HepG2 (cell line): Measurements from ENCODE around the gene DDX53.

ENCODE experiments used
- SETDB1 ChIP-seq: sonication (generic); formaldehyde crosslinking; IDR thresholded peaks from 2 replicates; pipeline ENCODE4 v1.5.1; 2020; ENCODE audit warnings: missing genetic modification reagents, mild to moderate bottlenecking, borderline replicate concordance
- SP4 ChIP-seq: sonication (generic); formaldehyde crosslinking; IDR thresholded peaks from 2 replicates; pipeline ENCODE4 v1.8.1; 2023; ENCODE audit warnings: mild to moderate bottlenecking, missing genetic modification reagents
- TF ChIP-seq, protein P1 (sequence below): IDR thresholded peaks from 2 replicates; pipeline ENCODE4 v1.6.1; 2016; ENCODE audit warnings: low read depth, missing genetic modification reagents, missing compliant biosample characterization

DNA sequence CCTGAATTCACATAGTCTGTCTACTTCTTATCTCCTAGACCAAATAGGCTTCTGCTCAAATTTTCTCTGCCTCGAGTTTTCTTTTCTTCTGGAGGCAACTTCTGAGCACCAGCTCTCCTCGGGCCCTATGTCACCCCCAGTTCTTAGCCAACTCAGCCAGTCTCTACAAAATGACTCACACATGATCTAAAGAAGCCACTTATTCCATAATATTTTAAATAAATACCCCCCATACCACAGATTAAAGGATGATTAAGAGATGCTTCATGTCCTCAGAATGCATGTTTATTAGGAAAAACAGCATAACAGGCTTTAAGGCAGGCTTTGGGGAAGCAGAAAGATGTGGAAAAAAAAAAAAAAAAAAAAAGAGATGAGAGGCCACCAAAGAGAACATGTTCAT lies 36.6 kb upstream of the DDX53 start:
- TF ChIP-seq SP4 (CRISPR knock-in tag) = no peak
- no peak for TF ChIP-seq SETDB1 (CRISPR knock-in tag)
- TF ChIP-seq, protein P1, sequence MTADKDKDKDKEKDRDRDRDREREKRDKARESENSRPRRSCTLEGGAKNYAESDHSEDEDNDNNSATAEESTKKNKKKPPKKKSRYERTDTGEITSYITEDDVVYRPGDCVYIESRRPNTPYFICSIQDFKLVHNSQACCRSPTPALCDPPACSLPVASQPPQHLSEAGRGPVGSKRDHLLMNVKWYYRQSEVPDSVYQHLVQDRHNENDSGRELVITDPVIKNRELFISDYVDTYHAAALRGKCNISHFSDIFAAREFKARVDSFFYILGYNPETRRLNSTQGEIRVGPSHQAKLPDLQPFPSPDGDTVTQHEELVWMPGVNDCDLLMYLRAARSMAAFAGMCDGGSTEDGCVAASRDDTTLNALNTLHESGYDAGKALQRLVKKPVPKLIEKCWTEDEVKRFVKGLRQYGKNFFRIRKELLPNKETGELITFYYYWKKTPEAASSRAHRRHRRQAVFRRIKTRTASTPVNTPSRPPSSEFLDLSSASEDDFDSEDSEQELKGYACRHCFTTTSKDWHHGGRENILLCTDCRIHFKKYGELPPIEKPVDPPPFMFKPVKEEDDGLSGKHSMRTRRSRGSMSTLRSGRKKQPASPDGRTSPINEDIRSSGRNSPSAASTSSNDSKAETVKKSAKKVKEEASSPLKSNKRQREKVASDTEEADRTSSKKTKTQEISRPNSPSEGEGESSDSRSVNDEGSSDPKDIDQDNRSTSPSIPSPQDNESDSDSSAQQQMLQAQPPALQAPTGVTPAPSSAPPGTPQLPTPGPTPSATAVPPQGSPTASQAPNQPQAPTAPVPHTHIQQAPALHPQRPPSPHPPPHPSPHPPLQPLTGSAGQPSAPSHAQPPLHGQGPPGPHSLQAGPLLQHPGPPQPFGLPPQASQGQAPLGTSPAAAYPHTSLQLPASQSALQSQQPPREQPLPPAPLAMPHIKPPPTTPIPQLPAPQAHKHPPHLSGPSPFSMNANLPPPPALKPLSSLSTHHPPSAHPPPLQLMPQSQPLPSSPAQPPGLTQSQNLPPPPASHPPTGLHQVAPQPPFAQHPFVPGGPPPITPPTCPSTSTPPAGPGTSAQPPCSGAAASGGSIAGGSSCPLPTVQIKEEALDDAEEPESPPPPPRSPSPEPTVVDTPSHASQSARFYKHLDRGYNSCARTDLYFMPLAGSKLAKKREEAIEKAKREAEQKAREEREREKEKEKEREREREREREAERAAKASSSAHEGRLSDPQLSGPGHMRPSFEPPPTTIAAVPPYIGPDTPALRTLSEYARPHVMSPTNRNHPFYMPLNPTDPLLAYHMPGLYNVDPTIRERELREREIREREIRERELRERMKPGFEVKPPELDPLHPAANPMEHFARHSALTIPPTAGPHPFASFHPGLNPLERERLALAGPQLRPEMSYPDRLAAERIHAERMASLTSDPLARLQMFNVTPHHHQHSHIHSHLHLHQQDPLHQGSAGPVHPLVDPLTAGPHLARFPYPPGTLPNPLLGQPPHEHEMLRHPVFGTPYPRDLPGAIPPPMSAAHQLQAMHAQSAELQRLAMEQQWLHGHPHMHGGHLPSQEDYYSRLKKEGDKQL (CRISPR knock-in tag) = no peak
